ENCODE data around the gene RLF.

DNA sequence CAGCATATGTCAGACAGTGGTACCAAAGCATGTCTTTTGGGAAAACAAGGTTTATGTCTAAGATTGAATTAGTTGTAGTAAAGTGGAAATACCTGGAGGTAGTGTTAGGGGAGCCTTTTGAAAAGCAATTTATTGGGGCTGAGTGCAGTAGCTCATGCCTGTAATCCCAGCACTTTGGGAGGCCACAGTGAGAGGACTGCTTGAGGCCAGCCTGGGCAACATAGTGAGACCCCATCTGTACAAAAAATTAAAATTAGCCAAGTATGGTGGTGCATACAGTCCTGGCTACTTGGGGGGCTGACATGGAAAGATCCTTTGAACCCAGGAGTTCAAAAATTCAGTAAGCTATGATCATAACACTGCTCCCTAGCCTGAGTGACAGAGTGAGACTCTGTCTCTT lies 104.1 kb downstream of the RLF start:
- TF ChIP-seq EZH2 (IDR thresholded peaks at IDR 0.05; ENCODE audit: low read length, missing control alignments), result no peak
- TF ChIP-seq CTCF (conservative IDR thresholded peaks at IDR 0.05 in 1 of 2, IDR thresholded peaks at IDR 0.05 in 1 of 2; ENCODE audit: low read depth in 1 of 2, low read length in 2 of 2), result no peak

Measured in fibroblast of lung (primary cell).